ENCODE data around the gene CLEC11A. TPM values are rescaled to one million over a fixed set of nuclear protein-coding genes. Genes with fewer than 3 reads are reported as not detected.
"Not testable (repeated sequence)": the region's sequence is repeated elsewhere in the genome, so short reads cannot be mapped to it uniquely, and the experiment has no call there.

CLEC11A gene
- polyA plus RNA-seq, 3 donors: 4.8 to 11.4 (median 5.3) TPM

GRCh38 chr19:50741179-50741933, 18.2 kb downstream of the CLEC11A start:
- WGBS, 3 donors: 49 to 66% (median 64%) methylated on average over 18 of the region's 18 CpGs
- no peak overlapping the region for H3K27ac ChIP-seq (ENCODE audit: low read depth, low read length)

GRCh38 chr19:50743537-50743936, 20.4 kb downstream of the CLEC11A start:
- WGBS, 3 donors: 79 to 88% (median 83%) methylated on average over 6 of the region's 6 CpGs
- H3K27ac ChIP-seq (ENCODE audit: low read depth, low read length): no peak overlapping the region

DNA sequence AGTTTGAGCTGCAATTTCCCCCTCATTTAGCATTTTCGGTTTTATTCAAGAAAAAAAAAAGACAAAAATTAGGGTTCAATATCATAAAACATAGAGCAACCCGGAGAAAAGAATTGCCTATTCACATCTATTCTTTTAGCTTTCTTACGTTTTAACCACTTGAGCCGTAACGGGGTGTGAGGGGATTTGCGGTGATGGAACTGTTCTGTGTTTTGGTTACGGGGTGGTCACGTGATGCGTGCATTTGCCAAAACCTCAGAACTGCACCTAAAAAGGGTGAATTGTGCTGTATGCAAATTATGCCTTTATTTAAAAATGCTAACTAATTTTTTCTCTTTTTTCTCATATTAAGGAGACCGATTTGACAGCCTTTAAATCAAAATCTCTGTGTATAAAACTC, 22.1 kb downstream of the CLEC11A start:
- 73 to 80% (median 79%) methylated on average over 10 of the region's 10 CpGs for WGBS, 3 donors
- no peak overlapping the region for H3K27ac ChIP-seq (ENCODE audit: low read depth, low read length)

GRCh38 chr19:50747141-50747540, 24.0 kb downstream of the CLEC11A start:
- not testable (repeated sequence) for H3K27ac ChIP-seq (ENCODE audit: low read depth, low read length)
- WGBS, 3 donors: 85 to 89% (median 87%) methylated on average over 14 of the region's 14 CpGs

DNA sequence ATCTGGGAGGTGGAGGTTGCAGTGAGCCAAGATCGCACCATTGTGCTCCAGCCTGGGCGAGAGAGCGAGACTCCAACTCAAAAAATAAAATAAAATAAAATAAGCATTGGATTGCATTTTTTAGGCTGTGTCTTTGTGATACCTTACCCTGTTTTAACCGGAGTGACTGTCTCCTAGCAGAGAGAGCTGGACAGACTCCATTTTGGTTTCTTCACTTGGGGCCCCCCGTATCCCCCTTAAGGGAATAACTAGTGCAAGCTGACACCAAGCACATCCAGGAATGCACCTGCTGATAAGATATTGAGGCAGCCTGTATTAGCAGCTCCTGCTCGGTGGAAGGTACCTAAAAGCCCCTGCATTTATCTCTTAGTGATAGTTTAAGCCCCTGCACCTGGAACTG, 26.3 kb downstream of the CLEC11A start:
- H3K27ac ChIP-seq (ENCODE audit: low read depth, low read length): no peak overlapping the region
- WGBS, 3 donors: 52 to 68% (median 54%) methylated on average over 6 of the region's 6 CpGs

GRCh38 chr19:50750010-50750409, 26.8 kb downstream of the CLEC11A start:
- no peak overlapping the region for H3K27ac ChIP-seq (ENCODE audit: low read depth, low read length)
- WGBS, 3 donors: 33 to 60% (median 52%) methylated on average over 15 of the region's 15 CpGs

DNA sequence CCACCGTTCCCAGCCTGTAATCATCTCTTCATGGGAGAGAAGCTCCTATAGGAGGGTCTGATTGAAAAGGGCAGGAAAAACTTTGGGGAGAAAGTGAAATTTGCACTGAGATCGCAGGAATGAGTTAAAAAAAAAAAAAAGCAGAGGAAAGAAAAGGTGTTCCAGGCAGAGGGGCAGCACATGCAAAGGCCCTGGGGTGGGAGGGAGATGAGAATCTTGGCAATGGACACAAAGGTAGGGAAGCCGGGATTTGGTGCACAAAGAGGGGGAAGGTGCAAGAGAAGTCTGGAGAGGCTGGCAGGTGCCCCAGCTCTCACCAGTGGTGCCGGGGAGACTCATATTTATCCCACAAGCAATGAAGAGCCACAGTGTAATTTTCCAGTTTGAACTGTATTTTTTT, 30.7 kb downstream of the CLEC11A start:
- H3K27ac ChIP-seq (ENCODE audit: low read depth, low read length): no peak overlapping the region
- WGBS, 3 donors: 68 to 87% (median 75%) methylated on average over 4 of the region's 4 CpGs

DNA sequence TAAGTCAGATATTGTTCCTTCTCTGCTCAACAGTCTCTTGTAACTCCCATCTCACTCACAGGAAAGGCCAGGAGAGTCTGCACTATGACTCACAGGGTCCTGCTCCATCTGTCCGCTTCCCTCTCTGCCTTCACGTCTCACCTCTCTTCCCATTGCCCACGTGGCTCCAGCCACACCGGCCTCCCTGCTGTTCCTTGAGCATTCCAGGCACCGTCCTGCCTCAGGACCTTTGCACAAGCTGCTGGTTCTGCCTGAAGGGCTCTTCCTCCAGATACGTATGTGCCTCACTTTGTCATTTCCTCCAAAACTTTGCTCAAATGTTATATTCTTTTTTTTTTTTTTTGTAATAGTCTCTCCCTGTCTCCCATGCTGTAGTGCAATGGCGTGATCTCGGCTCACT, 33.1 kb downstream of the CLEC11A start:
- not testable (repeated sequence) for H3K27ac ChIP-seq (ENCODE audit: low read depth, low read length)
- WGBS, 3 donors: 60 to 69% (median 67%) methylated on average over 8 of the region's 8 CpGs

GRCh38 chr19:50757624-50758023, 34.5 kb downstream of the CLEC11A start:
- WGBS, 3 donors: 86 to 96% (median 92%) methylated on average over 3 of the region's 3 CpGs

DNA sequence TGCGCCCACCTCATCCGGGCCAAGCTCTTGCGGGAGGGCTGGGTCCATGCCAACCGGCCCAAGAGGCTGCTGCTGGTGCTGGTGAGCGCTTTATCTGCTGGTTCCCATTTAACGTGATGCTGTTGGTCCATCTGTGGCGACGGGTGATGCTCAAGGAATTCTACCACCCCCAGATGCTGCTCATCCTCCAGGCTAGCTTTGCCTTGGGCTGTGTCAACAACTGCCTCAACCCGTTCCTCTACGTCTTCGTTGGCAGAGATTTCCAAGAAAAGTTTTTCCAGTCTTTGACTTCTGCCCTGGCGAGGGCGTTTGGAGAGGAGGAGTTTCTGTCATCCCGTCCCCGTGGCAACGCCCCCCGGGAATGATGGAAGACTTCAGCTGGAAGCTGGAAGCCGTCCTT, 35.9 kb downstream of the CLEC11A start:
- not testable (repeated sequence) for H3K27ac ChIP-seq (ENCODE audit: low read depth, low read length)
- 71 to 89% (median 78%) methylated on average over 11 to 18 of the region's 18 CpGs for WGBS, 3 donors

More at GRCh38 chr19:50757624-50758023, 34.5 kb downstream of the CLEC11A start:
- H3K27ac ChIP-seq (ENCODE audit: low read depth, low read length): not testable (repeated sequence)

DNA sequence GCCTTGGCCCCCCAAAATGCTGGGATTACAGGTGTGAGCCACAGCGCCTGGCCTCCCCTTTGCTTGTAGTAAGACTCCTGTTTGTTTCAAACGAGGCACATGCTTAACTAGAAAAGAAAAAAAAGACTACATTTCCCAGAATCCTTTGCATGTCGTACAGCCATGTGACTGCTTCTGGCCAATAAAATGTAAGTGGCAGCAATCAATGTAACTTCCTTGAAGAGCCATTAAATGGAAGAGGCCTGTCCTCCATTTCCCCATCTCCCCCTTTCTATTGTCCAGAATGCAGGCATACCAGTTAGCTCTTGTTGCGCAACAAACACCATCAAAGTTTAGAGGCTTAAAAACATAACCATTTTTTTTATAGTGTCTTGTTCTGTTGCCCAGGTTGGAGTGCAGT, 36.7 kb downstream of the CLEC11A start:
- H3K27ac ChIP-seq (ENCODE audit: low read depth, low read length): no peak overlapping the region
- 66 to 78% (median 69%) methylated on average over 4 of the region's 4 CpGs for WGBS, 3 donors

GRCh38 chr19:50761501-50761900, 38.3 kb downstream of the CLEC11A start:
- not testable (repeated sequence) for H3K27ac ChIP-seq (ENCODE audit: low read depth, low read length)
- 49 to 67% (median 55%) methylated on average over 3 of the region's 3 CpGs for WGBS, 3 donors

DNA sequence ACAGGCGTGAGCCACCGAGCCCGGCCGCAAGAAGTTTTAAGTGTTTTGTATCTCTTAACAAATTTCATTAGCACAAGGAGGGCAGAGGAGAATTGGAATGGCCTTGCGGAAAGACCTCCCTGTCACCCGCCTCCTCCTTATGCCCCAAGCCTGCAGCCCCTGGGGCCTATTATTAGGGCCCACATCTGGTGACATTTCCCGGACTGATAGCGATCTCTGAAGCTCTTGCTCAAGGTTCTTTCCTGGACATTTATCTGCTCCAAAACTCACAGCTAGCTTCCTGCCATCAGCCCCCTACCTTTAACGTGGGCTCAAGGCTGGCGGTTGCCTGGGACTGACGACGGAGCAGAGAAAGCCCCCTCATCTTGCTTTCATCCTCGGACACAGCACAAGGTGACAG, 40.4 kb downstream of the CLEC11A start:
- WGBS, 3 donors: 59 to 64% (median 60%) methylated on average over 8 to 13 of the region's 13 CpGs
- not testable (repeated sequence) for H3K27ac ChIP-seq (ENCODE audit: low read depth, low read length)

GRCh38 chr19:50764409-50764808, 41.2 kb downstream of the CLEC11A start:
- no peak overlapping the region for H3K27ac ChIP-seq (ENCODE audit: low read depth, low read length)
- 57 to 77% (median 76%) methylated on average over 7 of the region's 7 CpGs for WGBS, 3 donors

GRCh38 chr19:50766746-50767145, 43.6 kb downstream of the CLEC11A start:
- H3K27ac ChIP-seq (ENCODE audit: low read depth, low read length): not testable (repeated sequence)
- 63 to 74% (median 71%) methylated on average over 11 to 12 of the region's 12 CpGs for WGBS, 3 donors

- WGBS, 3 donors: 31 to 44% (median 35%) methylated on average over 5 of the region's 5 CpGs
- not testable (repeated sequence) for H3K27ac ChIP-seq (ENCODE audit: low read depth, low read length)
Measured at GRCh38 chr19:50767263-50767662, 44.1 kb downstream of the CLEC11A start.

DNA sequence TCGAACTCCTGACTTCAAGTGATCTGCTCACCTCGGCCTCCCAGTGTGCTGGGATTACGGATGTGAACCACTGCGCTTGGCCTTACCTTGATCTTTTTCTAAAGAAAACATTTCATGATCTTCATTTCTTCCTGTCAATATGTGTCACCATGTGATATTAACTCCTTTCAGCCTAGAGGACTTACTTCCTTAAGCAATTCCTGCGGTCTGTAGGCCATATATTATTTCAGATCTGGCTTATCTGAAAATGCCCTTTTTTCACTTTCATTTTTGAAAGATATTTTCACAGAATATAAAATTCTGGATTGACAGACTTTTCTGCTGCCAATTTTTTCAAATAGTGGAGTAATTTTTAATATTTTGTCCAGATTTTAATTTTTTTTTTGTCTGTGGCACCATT, 45.1 kb downstream of the CLEC11A start:
- no peak overlapping the region for H3K27ac ChIP-seq (ENCODE audit: low read depth, low read length)
- 45 to 65% (median 61%) methylated on average over 5 of the region's 5 CpGs for WGBS, 3 donors

DNA sequence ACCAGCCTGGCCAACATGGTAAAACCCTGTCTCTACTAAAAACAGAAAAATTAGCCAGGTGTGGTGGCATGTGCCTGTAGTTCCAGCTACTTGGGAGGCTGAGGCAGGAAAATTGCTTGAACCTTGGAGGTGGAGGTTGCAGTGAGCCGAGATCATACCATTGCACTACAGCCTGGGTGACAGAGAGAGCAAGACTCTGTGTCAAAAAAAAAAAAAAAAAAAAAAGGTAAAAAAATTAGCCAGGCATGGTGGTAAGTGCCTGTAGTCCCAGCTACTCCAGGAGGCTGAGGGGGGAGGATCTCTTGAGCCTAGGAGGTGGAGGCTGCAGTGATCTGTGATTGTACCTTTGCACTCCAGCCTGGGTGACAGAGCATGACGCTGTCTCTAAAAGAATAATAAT, 47.0 kb downstream of the CLEC11A start, which contains the start of gene GPR32:
TSS of gene GPR32 (plus strand) at position 301 of the 400 bp plus-strand sequence. CDS start 137 bp downstream, outside the sequence.
- not testable (repeated sequence) for H3K27ac ChIP-seq (ENCODE audit: low read depth, low read length)
- WGBS, 3 donors: 84 to 93% (median 86%) methylated on average over 2 of the region's 2 CpGs

GRCh38 chr19:50770888-50771287, 47.7 kb downstream of the CLEC11A start:
- whole genome bisulfite sequencing, 3 donors: 70 to 85% (median 79%) methylated on average over 13 of the region's 13 CpGs
- H3K27ac ChIP-seq (ENCODE audit: low read depth, low read length): no peak overlapping the region

- 36 to 62% (median 57%) methylated on average over 2 of the region's 2 CpGs for WGBS, 3 donors
- H3K27ac ChIP-seq (ENCODE audit: low read depth, low read length): no peak overlapping the region
Measured at GRCh38 chr19:50772476-50772875, 49.3 kb downstream of the CLEC11A start.
